IPS DF 4.7 (cell line): ENCODE data around the gene LPIN1.
A peak's percentile ranks its signal among the peaks of the same experiment; 100 is the strongest.

Experiments
- DNase-seq: peaks from one replicate; pipeline ENCODE4 v3.0.0-alpha.2; 2013; ENCODE audit warnings: low spot score; ENCODE audit errors: extremely low read depth

The LPIN1 gene

DNA sequence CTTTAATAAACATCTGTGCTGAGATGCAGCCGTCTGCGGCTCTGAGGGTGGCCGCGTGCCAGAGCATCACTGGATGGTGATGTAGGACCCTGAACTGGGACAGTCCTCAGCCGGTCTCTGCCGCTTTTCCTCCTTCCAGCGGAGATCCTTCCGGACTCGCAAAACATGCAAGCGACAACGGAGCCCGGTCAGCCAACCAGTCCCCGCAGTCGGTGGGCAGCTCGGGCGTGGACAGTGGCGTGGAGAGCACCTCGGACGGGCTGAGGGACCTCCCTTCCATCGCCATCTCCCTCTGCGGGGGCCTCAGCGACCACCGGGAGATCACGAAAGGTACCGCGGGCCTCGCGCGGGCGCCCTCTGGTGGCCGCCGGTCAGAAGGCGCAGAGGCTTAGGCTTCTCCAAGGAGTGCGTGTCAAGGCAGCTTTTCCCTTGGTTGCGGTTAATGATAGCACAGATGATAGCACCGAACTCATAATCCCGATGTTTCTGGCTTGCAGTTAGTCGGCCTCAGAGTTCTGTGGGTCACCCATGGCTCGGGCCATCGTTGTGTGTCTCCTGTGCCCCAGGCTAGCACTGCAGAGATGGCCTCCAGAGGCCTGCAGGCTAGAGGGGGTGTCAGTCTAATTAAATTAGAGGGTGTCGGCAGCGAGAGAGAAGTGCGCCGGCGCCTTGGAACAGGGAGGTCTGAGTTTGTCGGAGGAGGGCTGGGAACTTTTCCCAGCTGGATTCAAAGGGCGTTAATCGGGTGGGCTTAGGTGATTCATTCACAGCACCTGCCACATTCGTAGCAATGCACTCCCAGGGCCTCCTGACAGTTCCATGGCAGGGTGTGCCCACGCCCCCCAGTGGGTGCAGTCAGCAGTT is 38.5 kb downstream of the LPIN1 start:
- peak; percentile 22 for DNase-seq

DNA sequence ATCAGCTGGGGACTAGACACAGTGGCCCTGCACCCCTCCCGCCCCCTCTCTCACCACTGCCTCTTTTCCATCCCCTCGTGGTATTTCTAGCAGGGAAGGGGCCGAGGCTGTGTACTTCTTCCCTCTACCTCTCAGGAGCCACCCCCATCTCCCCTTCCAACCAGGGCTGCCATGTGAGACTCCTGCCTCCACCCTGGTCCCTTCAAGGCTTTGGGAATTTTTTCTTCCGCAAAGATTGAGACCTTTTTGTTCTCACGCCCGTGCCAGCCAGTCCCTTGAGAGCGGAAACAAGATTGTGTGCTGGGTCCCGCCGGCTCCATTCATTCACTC is 39.1 kb downstream of the LPIN1 start:
- DNase-seq: no peak

DNA sequence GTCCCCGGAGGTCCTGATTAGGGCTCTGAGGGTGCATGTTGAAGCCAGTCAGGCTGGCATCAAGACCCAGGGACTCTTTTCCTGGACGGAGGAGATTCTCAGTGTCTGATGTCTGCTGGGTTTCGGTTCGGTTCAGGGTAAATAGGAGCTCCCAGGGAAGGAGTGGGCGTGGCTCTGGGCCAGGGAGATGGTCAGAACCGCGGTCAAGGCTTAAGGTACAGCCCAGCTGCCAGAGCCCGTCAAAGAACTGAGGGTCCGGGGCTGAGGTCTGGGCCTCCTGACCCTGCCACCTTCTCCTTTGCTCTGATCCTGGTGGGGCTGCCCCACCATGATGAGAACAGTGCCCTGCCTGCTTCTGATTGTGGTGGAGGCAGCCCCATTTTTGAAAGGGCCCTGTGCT is 39.8 kb downstream of the LPIN1 start:
- no peak for DNase-seq

DNA sequence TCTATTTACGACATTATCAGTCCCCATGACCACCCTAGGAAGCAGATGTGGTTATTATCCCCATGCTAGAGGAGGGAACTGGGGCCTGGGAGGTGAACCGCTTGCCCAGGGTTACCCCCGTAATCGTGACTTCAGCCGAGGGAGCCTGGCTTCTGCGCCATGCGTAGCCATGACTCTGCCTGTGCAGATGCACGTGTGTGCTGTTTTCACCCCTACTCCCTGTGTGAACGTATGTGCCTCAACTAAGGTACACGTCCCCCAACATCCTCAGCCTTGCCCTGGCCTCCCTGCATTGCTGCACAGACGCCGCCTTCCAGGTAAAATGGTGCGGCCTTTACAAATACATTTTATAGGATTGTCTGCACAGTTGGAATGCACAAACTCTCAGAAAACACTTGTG is 40.2 kb downstream of the LPIN1 start:
- no peak for DNase-seq

DNA sequence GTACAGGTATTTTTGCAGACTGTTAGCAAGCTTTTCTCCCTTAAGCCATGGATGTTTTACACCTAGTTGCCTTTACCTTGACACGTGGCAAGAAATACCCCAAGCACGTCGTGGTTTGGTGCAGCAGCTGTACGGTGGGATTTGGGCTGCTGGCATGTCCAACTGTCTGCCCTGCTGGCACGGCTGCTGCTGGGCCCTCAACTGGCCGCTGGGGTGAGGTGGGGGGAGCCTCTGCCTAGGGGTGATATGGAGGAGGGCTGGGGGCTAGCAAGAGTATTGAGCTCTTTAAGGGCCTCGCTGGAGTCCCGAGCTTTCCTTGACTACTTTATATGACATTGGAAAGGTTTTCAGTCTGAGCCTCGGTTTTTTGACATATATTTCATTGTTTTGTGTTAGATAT is 41.6 kb downstream of the LPIN1 start:
- DNase-seq: no peak

DNA sequence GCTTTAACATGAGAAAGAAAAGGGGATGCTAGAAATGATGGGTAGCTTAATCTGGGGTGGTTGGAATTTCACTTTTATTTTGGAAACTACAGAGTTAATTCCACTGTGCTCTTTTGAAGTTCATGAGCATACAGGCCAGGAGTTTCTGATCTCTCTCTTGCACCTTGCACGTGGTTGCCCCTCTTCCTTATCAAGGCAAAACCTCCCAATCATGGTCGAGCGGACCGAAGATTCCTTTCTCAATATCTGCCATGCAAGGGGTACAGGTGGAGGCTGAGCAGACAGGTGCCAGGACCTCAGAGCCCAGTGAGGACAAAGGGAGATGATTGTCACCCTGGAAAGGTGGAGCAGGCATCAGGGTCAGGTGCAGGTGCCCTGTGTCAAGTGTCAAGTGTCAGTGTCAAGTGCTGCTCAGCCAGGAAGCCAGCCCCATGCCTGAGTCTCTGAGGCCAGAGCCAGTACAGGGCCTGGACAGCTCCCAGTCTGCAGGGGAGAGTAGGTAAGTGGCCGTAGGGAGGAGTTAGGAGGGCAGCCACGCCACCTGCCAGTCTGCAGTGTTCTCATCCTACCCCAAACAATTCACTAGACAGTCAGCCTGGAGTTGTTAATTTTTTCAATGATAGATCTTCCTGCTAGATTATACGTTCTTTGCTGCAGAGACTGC is 42.2 kb downstream of the LPIN1 start:
- DNase-seq: no peak

DNA sequence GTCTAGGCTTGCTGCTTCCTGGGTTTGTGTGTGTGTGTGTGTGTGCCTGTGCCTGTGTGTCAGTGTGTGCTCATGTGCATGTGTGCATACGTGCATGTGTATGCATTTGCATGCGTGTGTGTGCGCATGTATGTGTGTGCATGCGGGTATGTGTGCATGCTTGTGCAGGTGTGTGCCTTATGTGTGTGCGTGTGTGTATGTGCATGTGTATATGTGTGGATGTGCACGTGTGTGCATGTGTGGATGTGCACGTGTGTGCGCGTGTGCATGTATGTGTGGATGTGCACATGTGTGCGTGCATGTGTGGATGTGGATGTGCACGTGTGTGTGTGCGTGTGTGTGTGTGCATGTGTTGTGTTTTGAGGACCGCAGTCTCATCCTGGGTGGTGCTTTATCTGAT is 42.8 kb downstream of the LPIN1 start:
- no peak for DNase-seq

DNA sequence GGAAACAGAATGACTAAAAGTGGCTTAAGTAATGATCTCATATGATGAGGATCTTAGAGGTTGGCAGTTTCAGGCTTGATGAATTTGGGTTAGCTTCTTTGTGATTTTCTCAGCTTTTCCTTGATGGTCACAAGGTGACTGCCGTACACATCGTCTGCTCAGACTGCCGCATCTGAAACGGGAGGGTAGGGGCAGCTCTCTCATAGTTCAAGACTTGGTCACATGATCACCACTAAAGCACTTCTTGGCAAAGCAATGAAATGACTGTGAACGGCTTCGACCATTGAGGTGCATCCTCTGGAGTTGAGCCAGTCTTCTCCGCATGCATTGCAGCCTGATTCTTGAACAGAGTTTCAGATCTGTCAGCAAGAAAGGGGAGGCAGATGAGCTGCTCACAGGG is 43.8 kb downstream of the LPIN1 start:
- no peak for DNase-seq

DNA sequence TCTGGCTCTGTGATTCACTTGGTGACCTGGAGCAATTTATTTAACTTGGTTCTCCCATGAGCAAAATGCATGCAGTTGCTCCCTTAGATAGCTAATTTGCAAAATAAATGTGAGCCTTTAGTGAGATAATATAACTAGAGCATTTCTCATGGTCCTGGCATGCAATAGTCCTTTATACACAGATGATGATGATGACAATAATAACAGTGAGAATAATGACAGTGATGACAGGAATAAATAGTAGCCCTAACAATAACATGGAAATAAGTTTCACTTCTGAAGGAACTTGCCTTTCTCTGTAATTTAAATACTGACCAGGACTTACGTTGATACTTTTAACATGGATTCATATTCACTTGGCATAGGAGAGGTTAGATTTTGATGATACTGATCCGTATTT is 49.2 kb downstream of the LPIN1 start:
- DNase-seq: no peak

DNA sequence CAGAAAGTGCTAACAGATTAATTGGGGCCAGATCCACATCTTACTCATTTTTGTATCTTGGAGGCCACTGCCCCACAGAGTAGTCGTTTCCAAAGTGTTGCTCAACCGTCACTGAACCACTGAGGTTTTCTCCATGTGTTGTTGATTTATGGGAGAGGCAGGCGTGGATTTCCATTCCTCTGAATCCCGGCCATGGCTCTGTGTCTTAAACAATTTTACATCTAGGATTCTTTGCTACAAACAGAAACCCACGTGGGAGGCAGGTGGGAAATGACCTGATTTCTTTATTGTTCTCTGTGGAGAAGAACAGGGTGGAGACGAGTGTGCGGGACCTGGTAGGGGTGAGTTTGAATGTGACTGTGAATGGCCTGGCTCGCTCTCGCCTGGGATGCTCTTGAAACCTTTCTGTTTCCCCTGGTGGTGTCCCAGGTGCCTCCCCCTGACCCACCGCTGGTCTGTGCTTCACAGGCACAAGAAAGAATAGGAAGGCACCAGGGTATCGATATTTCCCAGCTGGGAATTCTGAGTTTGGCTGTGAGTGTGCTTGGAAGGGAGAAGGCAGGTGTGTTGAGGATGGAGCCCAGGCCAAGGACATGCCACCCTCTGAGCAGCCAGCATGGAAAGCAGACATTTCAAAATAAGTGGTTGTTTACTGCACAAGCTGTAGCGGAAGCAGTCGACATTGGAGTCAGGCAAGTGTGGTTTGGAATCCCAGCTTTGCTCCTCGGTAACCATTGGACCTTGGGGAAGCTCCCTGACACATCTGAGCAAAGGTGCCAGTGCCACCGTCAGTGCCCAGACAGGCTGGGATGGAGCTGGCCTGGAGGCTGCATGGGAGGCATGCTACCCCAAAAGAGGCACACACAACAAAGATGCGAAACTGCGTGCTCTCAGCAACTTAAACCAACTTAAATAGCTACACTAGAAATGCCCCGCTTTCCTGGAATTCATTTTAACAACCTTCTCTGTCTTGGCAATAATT is 50.0 kb downstream of the LPIN1 start:
- no peak for DNase-seq

DNA sequence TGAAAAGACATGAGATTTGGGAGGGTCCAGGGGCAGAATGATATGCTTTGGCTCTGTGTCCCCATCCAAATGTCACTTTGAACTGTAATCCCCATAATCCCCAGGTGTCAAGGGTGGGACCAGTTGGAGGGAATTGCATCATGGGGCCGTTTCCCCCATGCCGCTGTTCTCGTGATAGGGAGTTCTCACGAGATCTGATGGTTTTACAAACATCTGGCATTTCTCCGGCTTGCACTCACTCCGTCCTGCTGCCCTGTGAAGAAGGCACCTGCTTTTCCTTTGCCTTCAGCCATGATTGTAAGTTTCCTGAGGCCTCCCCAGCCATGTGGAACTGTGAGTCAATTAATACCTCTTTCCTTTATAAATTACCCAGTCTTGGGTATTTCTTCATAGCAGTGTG is 51.4 kb downstream of the LPIN1 start:
- no peak for DNase-seq

DNA sequence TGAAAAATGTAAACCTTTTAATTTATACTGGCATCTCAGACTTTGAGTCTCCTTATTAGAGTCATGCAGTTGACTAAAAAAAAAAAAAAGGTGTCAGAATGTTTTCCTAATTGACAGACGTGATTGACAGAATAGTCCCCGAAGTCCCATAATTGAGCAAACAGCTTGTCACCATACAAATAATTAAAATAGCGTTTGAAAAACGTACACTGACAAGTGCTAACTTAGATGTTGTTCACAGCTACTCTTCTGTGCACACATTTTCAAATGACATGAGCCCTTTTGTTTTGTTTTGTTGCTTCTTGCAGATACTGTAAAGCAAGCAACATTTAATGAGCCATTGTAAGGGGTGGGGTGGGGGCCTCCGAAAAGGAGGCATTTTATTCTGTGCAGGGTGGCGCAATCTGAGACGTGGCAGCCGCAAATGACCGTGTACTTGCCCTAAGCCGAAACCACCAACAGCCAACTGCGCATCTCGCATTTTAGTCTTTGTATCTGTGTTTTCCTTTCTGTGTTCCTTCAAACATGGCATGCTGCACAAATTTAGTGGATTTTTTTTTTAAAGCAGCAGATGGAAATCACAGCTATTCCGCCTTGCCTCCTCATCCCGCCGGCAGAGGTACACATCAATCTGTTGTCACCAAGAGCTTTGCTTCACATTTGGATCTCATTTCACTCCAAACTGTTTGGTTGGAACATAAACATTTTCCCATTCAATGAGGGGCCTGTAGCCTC is 52.4 kb downstream of the LPIN1 start:
- DNase-seq: no peak

DNA sequence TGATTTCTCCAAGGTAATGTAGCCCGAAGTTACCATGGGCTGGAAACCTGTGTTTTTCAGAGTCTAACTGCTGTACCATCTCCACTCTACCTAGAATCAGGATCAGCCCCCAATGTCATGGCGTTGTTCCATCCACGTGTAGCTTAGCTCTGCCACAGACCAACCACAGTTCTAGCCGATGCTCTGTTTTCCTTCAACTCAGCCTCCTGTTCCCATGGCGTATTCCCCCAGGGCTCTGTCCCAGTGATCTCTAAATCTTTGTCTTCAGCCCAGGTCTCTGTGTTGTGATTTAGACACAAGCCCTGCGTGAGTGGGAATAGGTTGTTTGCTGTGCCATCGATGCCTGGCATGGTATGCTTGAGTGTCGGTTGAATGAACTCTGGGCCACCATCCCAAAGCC is 53.4 kb downstream of the LPIN1 start:
- DNase-seq: no peak

DNA sequence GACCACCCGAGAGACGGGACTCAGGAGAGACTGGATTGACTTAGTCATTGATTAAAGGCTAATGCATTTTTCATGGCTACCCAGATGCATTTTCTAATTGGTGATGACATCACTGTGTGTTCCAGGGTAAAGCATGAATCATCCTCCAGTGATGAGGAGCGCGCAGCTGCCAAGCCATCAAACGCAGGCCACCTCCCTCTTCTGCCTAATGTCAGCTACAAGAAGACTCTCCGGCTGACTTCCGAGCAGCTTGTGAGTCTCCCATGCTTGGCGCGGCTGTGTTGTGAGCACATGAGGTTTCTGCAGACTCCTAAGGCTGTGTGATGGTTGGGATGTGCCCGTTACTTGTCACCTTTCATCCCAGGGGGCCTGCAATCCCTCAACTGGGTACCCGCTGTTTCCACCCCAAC is 56.4 kb downstream of the LPIN1 start:
- no peak for DNase-seq

DNA sequence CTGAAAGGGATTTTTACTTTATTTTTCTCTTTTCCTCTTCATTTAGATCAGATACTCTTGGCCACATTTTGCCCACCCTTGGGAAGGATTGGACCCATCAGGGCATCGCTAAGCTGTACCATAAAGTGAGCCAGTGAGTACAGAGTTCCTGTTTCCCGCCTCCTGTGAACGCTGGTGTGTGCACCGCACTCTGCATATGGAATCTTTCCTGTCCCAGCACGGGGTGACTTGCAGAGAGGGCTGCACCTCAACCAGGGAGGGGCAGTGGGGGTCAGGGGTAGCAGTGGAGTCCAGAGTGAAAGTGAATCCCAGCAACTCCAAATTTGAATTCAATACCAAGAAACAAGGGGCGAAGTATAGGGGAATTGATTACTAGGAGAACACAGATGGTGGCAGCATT is 58.6 kb downstream of the LPIN1 start:
- DNase-seq: no peak

DNA sequence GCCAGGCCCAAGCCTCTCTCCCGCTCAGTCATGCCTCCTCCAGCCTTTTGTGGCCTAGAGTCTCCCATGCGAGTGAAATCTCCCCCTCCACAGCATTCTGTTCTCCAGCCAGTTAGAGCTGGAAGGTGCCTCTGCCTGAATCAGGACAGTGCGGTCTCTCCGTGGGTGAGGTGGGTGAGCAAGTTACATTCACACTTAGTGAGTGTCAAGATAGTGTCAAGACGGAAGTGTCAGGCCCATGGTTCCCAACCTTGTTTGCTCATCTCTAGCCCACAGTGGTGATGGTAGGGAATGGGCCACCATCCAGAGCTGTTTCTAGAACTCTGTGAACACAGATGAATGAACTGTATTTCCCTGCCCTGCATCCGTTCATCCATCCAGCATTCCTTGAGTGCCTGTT is 59.5 kb downstream of the LPIN1 start:
- DNase-seq: no peak

DNA sequence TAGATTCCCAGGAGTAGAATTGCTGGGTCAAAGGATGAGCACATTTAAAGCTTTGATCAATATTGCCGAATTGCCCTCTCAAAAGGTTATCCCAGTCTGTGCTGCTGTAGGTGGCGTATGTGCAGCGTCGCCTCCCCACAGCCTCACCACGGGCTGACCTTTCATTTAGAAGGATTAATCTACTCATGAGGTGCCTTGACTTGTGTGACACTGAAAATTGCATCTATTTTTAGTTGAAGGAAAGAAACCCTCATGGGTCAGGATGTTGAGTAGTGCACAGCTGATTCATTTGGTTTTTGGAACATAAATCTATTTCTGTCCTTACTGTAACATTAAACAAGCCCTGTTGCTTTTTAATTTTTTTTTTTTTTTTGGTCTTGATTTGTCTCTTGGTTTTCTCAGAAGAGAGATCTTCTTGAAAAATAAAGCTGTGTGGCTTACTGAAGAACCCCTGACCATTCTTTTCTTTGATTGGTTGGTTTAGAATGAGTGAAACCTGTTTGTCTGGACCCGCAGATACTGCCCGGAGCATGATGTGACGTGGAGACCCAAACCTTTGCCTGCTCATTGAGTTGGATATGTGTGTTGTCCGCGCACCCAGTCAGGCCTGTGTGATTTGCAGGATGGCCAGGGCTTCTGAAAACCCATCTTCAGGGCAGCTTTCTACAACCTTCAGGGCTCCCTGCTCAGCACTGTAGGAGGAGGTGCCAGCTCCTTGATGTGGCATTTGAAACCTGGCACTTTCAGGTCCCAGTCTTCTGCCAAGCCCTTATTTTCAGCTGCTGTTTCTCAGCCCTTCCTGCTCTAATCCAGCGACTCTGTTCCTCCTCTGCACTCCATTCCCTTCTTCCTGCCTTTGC is 61.0 kb downstream of the LPIN1 start:
- no peak for DNase-seq

DNA sequence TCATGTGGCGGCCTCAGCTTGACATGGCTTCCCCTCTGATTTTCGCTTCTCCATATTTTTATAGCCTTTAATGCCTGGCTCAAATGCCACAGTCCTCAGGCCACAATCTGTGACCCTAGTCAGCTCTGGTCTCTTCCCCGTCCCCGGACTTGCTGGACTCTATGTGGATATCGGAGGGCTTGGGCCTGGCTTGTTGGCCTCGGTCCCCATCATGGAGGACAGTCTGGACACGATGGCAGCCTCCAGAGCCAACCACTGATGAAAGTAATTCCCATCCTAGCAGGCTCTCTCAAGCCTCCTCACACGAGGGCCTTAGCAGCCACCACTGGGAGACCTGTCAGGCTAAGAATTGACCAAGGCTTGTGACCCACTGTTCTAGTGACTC is 61.6 kb downstream of the LPIN1 start:
- no peak for DNase-seq

DNA sequence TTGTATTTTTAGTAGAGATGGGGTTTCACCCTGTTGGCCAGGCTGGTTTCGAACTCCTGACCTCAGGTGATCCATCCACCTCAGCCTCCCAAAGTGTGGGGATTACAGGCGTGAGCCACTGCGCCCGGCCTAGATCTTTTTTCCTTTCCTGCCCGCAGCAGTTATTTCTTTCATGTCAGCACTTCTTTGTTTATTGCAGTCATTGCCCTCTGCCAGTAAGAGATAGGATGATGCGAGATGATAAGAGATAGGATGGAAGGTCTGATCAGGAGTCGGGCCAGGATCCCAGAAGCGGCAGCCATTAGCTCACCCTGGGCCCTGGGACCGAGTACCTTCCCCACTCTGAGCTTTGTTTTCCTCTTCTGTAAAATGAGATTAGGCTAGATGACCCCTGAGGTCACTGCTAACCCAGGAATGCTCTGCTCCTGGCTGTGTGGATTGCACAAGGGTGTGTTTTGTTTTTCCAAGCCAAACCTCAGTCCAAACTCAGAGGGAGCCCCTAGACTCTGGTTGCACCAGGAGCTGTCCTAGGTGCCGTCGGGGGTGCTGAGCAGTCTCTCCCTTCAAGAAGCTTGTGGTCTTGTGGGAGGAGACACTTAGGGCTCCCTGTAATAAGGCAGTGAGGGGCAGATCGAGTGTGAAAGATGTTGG is 63.3 kb downstream of the LPIN1 start:
- DNase-seq: no peak
